NCI-H345 treated with DMSO at 0.1 percent for 48 hours (cell line): ENCODE results near the gene KLHL12.
"Not testable (repeated sequence)": the region's sequence is repeated elsewhere in the genome, so short reads cannot be mapped to it uniquely, and the experiment has no call there.

Experiments used
- DNase-seq: peaks from one replicate; lab custom pipeline; 2025; ENCODE audit not compliant: unreplicated experiment; lab: John Stamatoyannopoulos, UW

KLHL12 gene

DNA sequence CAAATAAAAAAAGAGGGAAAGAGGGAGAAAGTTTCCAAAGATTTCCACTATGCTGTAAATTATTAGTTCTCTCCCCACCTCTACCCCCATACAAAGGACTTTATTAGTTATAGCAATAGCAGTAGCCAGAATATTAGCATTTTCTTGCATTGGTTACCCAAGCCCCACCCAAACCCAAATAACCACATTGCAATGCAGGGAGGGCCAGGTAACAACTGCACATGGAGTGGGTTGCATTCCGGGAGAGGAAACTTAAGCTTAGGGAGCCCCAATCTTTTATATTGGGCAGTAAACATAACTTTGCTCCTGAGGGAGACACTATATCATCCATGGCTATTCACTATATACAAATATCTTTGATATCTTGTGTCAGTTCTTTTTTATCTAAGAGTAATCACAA is 25.1 kb upstream of the KLHL12 start:
- DNase-seq, result no peak

DNA sequence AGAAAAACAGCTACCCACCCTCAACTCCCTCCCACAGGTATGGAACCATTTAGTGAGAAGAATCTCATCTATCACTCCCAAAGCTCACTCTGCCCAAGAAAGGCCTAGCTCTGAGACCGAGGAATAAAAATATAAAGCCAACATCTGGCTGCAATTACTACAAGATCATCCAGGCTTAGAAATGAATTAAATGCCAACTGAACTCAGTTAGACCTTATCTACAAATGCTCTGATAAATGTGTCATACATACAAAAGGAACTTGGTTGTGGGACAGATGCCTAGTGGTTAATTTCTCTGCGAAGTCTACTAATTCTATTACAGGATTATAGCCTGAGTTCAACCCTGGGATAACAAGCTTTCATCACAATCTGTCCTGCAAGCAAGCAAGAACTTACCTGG is 24.4 kb upstream of the KLHL12 start:
- no peak for DNase-seq

DNA sequence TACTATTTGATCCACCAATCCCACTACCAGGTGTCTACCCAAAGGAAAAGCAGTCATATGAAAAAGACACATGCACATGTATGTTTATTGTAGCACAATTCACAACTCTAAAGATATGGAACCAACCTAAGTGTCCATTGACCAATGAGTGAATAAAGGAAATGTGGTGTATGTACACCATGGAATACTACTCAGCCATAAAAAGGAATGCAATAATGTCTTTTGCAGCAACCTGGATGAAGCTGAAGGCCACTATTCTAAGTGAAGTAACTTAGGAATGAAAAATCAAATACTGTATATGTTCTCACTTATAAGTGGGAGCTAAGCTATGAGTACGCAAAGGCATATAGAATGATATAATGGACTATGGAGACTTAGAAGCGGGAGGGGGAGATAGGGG is 18.4 kb upstream of the KLHL12 start:
- no peak for DNase-seq

DNA sequence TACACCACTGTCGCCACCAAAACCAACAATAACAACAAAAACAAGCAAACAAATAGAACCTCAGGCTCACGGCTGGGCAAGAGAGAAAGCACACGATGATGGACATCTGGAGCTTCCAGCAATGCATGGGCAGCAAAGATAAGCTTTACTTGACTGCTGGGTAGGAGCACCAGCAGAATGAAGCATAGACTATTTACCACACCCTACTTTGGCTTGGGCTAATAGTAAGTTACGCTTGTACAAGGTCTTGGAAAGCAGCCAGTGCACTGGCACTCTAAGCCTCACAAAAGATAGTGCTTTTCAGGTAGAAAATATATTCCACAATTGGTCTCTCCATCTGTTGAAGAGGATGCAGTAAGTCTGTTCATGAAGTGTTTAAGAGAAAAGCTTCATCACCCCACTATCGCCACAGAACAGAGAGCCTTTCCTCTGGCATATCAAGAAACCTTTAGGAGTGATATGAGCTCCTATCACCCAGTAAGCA is 17.4 kb upstream of the KLHL12 start:
- no peak for DNase-seq

DNA sequence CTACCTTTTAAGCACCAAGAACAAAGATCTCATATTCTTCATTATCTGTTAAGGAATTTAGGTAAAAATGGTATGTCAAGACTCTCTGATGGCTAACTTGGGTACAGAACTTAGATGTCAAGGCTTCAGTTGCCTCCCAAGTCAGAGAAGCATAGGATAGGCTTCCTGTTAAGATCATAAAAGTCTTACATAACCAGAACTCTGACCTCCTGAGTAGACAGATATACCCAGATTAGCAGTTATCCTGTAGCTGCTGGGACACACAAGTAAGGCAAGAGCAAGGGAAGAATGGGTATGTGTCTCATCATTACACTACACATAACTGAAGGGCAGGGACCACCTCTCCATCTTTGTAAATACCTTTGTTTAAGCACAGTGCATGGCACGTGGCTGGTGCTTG is 15.4 kb upstream of the KLHL12 start:
- no peak for DNase-seq

DNA sequence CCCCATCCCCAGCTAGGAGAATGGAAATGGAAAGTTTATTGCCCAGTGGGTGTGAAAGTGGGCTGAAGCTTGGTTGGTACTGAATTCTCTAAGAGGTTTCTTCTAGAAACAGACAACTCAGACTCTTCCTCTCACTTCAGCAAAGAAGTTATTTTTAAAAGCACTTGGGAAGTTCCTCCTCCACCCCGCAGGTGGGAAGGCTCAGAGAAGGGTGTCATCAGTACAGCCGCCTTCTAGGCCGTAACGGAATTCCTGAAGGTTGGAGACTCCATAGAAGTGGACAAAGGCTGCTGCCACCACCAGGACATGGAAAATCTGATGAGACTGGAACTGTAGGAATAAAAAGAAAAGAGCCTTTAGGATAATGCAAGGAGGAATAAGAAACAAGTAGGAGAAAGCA is 14.3 kb upstream of the KLHL12 start:
- no peak for DNase-seq

DNA sequence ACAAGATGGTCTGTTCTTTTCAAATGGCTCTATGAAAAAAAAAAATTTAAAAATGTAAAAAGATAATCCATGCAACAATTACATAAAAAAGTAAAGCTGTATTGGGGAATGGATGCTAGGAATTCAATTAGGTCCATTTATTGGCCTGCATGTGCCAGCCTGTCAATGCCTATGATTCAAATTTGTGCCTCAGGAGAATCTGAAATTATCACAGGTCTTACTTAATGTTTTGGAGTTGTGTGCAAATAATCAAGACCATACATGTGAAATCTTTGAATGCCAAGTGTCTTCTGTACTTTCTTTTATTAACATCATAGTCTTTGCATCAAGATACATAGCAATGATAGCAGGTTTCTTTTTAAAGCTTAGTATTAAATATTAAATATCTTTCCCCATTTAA is 13.5 kb upstream of the KLHL12 start:
- no peak for DNase-seq

DNA sequence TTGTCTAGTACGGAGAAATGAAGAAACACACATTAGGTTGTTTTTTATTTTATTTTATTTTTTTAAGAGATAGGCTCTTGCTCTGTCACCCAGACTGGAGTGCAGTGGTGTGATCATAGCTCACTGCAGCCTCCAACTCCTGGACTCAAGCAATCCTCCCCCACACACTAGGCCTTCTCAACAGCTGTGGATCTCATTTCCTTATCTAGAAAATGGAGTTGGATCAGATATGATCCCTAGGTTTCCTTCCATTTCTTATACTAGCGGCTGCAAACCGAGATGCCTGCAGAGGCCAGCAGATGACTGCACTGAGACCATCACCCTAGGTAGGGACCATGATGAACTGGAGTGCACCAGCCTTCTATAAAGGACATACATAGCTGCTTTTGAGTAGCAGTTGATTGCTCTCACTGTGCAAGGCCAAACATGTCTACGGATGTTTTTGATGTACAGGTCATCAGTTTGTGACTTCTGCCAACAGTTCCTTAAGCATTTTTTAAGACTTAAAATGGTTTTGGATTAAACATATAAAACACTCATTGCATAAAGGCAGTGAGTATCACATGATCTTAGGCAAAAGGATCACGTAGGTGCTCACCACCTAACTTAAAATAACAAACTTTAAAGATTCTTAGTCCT is 11.4 kb upstream of the KLHL12 start:
- DNase-seq, result no peak

DNA sequence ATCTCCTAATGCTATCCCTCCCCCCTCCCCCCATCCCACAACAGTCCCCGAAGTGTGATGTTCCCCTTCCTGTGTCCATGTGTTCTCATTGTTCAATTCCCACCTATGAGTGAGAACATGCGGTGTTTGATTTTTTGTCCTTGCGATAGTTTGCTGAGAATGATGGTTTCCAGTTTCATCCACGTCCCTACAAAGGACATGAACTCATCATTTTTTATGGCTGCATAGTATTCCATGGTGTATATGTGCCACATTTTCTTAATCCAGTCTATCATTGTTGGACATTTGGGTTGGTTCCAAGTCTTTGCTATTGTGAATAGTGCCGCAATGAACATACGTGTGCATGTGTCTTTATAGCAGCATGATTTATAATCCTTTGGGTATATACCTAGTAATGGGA is 9.4 kb upstream of the KLHL12 start:
- not testable (repeated sequence) for DNase-seq

DNA sequence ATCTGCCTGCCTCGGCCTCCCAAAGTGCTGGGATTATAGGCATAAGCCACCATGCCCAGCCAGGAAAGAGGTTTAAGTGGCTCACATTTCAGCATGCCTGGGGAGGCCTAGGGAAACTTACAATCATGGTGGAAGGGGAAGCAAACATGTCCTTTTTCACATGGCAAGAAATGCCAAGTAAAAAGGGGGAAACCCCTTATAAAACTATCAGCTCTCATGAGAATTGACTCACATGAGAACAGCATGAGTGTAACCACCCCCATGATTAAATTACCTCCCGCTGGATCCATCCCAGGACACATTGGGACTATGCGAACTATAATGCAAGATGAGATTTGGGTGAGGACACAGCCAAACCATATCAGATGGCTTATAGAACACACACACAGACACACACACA is 8.8 kb upstream of the KLHL12 start:
- DNase-seq, result no peak

DNA sequence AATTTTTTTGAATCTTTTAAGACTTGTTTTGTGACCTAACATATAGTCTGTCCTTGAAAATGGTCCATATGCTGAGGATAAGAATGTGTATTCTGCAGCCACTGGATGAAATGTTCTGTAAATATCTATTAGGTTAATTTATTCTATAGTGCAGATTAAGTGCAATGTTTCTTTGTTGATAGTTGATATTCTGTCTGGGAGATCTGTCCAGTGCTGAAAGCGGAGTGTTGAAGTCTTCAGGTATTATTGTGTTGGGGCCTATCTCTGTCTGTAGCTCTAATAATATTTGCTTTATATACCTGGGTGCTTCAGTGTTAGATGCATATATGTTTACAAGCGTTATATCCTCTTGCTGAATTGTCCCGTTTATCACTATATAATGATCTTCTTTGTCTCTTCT is 7.7 kb upstream of the KLHL12 start:
- no peak for DNase-seq

DNA sequence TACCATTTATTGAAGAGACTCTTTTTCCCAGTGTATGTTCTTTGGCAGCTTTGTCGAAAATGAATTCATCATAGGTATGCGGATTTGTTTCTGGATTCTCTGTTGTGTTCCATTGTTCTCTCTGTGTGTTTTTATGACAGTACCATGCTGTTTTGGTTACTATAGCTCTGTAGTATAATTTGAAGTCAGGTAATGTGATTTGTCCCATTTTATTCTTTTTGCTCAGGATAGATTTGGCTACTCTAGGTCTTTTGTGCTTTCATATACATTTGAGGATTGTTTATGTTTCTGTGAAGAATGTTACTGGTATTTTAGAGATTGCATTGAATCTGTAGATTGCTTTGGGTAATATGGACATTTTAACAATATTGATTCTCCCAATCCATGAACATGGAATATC is 5.4 kb upstream of the KLHL12 start:
- no peak for DNase-seq

DNA sequence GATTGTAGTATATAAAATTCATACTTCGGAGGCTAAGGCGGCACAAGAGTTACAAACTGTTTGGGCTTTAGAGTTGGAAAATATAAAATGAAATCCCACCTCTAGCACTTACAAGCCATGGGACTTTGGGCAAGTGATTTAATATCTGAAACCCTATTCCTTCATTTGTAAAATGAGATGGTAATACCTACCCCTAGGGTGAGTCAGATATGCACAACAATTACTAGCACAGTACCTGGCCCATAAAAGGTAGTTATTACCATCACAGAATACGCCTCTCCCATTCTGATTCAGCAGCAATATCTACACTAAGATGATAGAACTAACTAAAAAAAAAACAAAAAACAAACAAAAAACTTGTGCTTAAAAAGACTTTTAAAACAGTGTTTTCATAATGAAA is 3.5 kb downstream of the KLHL12 start:
- DNase-seq, result no peak

DNA sequence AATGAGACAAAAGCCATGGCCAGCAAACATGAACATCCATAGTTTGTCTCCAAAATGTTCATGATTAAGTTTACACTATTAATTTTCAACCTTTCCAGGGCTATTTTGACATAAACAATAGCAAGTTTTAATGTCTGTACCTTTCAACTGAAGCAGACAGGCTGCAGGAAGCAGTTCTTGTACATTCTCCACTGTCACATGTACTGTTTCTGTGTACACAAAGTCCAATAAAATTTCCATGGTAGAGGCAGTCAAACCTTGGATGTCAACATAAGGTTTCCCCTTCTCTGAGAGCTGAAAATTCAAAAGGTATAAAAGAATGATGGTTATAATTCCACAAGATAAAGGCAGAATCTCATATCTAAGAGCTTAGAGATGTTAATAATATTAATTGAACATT is 7.4 kb downstream of the KLHL12 start:
- no peak for DNase-seq

DNA sequence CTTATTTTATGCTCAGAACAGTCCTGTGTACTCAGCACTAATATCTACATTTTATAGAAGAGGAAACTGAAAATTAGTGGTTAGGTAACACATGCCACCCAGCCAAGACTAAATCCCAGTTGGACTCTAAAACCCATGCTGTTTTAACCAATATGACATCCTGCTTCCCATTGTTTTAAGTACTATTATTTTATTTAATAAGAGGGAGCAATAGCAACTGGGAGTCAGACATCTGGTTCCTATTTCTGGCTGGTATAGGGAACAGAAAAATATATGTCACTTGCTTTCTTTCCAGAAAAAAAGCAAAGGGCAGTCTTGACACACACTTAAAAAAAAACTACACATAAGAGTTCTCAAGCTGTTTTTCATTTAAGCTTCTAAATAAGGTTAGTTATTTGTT is 11.9 kb downstream of the KLHL12 start:
- DNase-seq, result no peak

DNA sequence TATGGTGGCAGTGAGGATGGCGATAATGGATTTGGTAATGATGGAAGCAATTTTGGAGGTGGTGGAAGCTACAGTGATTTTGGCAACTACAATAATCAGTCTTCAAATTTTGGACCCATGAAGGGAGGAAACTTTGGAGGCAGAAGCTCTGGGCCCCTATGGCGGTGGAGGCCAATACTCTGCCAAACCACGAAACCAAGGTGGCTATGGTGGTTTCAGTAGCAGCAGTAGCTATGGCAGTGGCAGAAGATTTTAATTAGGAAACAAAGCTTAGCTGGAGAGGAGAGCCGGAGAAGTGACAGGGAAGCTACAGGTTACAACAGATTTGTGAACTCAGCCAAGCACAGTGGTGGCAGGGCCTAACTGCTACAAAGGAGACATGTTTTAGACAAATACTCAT is 14.6 kb downstream of the KLHL12 start:
- DNase-seq, result not testable (repeated sequence)

DNA sequence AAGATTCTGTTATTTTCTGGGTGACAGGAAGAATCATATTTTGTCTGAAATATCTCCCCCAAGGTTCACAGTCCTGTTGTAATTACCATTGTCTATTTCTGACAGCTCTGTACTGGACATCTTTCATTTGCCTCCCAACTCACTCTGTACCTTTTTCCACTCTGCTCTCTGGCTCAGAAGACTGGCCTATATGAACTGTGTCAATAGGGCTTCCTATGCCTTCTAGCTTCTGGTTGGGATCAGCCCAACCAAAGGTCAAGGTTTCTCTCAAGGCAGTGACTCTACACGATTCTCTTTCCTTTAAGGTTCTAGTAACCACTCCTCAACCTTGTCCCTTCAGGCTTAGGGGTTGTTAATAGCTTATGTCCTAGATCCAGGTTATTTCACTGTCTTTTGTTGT is 17.5 kb downstream of the KLHL12 start:
- no peak for DNase-seq

DNA sequence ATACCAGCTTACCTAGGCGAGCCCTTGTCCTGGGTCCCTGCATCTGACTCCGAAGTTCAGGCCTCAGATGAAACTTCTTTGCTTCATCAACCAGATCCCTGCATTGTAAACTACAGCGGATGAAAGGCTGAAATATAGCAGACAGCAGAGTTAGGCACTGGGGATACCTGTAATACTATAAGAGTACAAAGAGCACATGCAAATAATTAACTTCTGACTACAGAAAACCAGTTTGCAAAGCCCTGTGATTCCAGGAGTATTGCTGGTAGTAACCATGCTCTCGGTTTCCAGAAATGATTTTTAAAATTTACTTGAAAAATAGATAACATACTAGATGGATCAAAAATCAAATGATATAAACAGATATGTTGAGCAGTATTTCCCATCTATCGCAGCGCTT is 18.0 kb downstream of the KLHL12 start:
- no peak for DNase-seq

DNA sequence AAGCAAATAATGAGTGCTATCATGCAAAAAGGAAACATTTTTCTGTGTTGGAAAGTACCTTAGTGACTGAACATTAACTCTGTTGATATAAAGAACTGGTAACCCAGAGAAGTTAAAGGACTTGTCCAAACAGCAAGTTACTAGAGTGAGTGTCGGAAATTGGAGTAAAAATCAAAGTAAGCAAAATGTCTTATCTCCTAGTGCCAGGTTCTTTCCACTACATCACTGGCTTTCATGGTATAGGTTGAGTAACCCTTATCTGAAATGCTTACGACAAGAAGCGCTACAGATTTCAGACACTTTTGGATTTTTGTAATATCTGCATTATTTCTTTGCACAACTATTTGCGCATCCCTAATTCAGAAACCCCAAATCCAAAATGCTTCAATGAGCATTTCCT is 21.7 kb downstream of the KLHL12 start:
- DNase-seq, result no peak

DNA sequence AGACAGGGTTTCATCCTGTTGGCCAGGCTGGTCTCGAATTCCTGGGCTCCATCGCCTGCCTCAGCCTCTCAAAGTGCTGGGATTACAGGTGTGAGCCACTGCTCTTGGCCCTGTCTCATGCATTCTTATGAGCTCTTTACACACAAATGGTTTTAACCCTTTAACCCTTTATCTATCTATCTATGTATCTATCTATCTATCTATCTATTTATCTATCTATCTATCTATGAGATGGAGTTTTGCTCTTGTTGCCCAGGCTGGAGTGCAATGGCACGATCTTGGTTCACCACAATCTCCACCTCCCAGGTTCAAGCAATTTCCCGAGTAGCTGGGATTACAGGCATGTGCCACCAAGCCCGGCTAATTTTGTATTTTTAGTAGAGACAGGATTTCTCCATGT is 23.2 kb downstream of the KLHL12 start:
- not testable (repeated sequence) for DNase-seq

DNA sequence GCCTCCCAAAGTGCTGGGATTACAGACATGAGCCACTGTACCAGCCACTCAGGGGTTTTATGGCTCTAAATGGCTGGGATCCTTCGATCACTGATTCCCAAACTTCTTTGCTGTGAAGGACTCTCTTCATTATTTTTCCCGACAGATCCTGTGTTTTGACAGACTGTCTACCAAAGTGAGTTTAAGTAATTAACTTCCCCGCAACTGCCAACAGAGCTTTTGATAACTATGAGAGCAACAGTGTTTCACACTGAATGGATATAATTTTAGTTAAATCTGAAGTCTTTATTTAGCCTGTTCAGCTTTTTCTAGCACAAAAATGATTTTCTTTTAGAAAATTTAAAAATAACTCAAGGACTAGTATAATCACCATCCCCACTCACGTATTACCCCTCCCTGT is 25.5 kb downstream of the KLHL12 start:
- DNase-seq, result no peak

DNA sequence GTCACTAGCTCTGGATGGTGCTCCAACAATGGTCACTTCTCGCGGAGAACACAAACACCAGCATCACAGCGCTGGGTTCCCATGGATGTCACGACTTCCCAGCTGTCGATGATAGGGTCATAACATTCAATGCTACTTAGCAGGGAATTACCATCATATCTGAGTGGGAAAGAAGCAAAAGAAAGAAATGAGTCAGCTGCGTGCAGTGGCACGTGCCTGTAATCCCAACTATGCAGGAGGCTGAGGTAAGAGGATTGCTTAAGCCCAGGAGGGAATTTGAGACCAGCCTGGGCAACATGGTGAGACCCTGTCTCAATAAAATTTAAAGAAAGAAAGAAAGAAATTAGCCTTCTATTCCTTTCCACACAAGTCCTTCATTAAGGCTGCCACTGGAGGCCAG is 34.5 kb downstream of the KLHL12 start:
- DNase-seq, result no peak

DNA sequence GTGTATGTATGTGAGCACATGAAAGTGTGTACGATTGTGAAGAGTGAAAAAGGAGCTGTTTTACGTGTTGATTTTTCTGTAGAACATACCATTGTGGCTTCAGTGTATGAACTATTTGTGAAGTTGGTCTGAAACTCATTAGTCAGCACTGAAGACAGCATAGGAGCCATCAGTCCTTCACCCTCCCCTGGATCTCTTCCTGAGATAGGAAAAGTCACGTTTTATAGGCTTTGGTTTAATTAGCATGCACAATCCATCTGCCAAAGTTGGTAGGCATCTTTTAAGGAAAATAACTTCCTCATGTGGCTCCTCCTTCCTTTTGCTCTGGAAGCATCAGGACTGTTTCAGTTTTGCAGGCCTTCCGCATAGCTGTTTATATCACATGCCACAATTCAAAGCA is 36.6 kb downstream of the KLHL12 start:
- no peak for DNase-seq
